HFF-Myc (cell line): ENCODE results near the gene DLG2.

Source experiments
- DNase-seq: peaks from one replicate; pipeline ENCODE4 v3.0.0-alpha.2; 2011; ENCODE audit warnings: low read depth; ENCODE audit errors: extremely low read depth
- H3K4me3 ChIP-seq: replicated peaks from 2 replicates; pipeline ENCODE4 v1.5.1; 2011; ENCODE audit warnings: low read depth, mild to moderate bottlenecking, control low read depth, low read length
- CTCF ChIP-seq: IDR thresholded peaks from 2 replicates; pipeline ENCODE4 v1.5.1; 2012; ENCODE audit warnings: mild to moderate bottlenecking, low read depth, low read length, control low read depth; ENCODE audit errors: missing control alignments

DLG2 gene

GRCh38 chr11:84193706-84194105 is 1433.4 kb downstream of the DLG2 start:
- no peak overlapping the region for H3K4me3 ChIP-seq
- no peak for DNase-seq
- no peak for TF ChIP-seq CTCF

GRCh38 chr11:84188521-84188920 is 1438.6 kb downstream of the DLG2 start:
- no peak for DNase-seq
- H3K4me3 ChIP-seq, result no peak overlapping the region
- no peak for TF ChIP-seq CTCF

- no peak for TF ChIP-seq CTCF
- H3K4me3 ChIP-seq, result no peak overlapping the region
- no peak for DNase-seq
Observed at GRCh38 chr11:84173078-84173477, 1454.1 kb downstream of the DLG2 start.

- no peak overlapping the region for H3K4me3 ChIP-seq
- no peak for TF ChIP-seq CTCF
- DNase-seq, result no peak
Observed at GRCh38 chr11:84165139-84165538, 1462.0 kb downstream of the DLG2 start.

- no peak for DNase-seq
- TF ChIP-seq CTCF, result no peak
- no peak overlapping the region for H3K4me3 ChIP-seq
Observed at GRCh38 chr11:84164728-84165127, 1462.4 kb downstream of the DLG2 start.

- TF ChIP-seq CTCF, result no peak
- no peak for DNase-seq
- no peak overlapping the region for H3K4me3 ChIP-seq
Observed at GRCh38 chr11:84163116-84163515, 1464.0 kb downstream of the DLG2 start.

- no peak for TF ChIP-seq CTCF
- no peak for DNase-seq
- no peak overlapping the region for H3K4me3 ChIP-seq
Observed at GRCh38 chr11:84157639-84158038, 1469.5 kb downstream of the DLG2 start.
